Fibroblast of skin of back (primary cell): Measurements from ENCODE around the gene MIGA2.

ENCODE experiments used
- DNase-seq: peaks from one replicate; pipeline ENCODE4 v3.0.0-alpha.2; 2013

MIGA2 gene

DNA sequence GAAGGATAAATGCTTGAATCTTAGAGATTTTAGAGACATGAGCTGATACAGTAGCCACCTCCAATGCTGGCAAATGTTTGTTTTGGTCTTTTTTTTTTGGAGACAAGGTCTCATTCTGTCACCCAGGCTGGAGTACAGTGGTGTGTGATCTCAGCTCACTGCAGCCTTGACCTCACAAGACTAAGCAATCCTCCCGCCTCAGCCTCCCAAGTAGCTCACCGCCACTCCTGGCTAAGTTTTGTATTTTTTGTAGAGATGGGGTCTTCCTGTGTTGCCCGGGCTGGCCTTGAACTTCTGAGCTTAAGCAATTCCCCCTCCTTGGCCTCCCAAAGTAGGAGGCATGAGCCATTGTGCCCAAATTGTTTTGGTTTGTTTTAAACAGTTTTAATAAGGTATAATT, 37.7 kb downstream of the MIGA2 start:
- no peak for DNase-seq

DNA sequence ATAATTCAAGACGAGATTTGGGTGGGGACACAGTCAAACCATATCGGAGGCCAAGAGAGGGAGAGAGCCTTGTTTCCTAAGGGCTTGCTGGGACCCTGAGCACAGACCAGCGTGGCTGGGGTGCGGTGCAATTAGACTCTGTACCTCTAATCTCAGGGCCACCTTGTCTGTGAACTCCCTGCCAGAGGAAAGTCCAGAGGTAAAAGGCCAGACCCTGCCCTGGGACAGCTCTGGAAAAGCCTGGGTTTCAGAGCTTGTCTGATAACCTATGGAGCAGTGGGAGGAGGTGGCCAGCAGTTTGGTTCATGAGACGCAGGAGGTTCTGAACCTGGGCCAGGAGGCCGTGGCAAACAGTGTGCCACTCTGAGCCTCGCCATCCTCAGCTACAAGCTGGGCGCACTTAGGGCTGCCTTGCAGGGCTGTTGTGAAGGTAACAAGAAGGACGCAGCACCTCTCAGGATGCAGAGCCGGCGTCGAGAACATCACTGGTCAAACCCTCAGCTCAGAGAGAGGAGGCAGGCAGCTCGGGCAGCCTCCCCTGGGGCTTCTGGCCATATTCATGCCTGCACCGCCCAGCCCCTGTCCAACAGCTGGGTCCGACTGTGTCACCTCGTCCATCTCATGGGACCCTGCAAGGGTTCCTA, 39.7 kb downstream of the MIGA2 start:
- no peak for DNase-seq

DNA sequence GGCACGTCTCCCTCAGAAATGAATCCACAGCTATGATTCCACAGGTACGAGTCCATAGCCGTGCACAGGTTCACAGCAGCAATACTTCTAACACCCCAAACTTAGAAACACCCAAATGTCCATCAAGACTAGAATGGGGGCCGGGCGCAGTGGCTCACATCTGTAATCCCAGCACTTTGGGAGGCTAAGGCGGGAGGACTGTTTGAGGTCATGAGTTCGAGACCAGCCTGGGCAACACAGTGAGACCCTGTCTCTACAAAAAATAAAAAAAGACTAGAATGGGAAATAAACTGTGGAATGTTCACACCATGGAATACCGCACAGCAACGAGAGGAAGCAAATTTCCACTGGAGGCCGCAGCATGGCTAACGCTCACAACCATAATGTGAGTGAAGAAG, 40.2 kb downstream of the MIGA2 start:
- DNase-seq, result no peak

DNA sequence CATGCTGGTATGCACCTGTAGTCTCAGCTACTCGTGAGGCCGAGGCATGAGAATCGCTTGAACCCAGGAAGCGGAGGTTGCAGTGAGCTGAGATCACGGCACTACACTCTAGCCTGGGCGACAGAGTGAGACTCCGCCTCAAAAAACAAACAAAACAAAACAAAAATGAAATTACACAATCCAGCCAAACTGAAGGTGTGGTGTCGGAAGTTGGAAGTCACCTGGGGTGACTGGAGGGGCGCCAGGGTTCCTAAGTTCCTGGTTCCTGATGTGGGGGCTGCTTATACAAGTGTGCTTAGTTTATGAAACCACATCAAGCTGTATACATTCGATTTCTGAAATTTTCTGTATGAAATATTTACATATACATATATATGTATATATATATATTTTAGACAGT, 40.8 kb downstream of the MIGA2 start:
- DNase-seq, result no peak

DNA sequence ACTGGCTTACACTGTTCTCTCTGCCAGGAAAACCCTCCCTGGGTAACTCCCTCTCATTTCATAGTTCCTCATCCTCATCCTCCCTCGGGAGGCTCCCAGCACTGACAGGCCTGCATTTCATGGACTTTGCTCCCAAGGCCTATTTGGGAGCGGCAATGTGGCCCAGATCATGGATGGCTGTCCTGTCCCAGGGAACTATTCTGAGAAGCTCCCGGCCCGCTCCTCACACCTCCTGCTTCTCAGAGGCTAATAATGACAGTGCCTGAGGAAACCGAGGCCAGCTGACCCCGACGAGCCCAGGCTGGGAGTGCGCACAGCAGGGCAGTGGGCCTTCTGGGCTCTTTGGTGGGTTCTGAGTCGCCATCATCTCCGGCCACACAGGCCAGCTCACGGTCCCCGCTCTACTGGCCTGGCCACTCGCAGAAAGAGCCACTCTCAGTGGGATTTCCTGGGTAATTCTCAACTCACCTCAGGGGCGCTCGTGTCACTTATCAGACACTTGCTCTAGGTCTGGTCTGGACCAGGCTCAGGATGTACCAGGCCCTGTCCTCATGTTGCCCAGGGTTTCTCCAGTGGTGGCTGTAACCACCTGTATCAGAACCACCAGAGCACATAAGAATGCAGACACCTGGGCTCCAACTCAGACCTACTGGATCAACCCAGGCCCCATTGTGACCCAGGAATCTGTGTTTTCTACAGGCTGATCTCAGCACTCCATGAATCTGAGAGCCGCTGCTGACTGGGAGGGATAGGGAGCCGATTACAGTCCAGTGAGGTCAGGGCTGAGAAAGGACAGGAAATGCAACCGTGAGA, 42.5 kb downstream of the MIGA2 start:
- no peak for DNase-seq

DNA sequence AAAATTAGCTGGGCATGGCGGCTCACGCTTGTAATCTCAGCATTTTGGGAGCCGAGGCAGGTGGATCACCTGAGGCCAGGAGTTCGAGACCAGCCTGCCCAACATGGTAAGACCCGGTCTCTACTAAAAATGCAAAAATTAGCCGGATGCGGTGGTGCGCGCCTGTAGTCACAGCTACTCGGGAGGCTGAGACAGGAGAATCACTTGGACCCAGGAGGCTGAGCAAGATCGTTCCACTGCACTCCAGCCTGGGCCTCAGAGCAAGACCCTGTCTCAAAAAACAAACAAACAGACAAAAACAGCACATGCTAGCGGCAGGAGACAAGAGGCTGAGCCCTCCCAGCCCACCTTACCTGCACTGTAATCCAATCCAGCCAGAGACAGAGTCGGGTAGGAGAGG, 43.4 kb downstream of the MIGA2 start:
- DNase-seq, result no peak

DNA sequence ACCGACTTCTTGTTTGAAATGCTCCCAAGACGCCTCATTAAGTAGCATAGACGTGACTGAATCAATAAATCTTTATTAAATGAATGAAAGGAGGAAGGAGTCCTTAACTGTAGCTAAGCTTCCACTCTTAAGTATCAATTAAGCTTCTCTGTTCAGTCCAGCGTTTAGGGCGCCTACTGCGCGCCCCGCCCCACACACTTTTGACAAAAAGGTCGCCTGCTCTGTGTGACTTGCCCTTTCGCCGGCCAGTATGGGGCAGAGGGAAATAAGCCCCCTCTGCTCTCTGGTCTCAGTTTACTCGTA, 43.8 kb downstream of the MIGA2 start:
- no peak for DNase-seq

DNA sequence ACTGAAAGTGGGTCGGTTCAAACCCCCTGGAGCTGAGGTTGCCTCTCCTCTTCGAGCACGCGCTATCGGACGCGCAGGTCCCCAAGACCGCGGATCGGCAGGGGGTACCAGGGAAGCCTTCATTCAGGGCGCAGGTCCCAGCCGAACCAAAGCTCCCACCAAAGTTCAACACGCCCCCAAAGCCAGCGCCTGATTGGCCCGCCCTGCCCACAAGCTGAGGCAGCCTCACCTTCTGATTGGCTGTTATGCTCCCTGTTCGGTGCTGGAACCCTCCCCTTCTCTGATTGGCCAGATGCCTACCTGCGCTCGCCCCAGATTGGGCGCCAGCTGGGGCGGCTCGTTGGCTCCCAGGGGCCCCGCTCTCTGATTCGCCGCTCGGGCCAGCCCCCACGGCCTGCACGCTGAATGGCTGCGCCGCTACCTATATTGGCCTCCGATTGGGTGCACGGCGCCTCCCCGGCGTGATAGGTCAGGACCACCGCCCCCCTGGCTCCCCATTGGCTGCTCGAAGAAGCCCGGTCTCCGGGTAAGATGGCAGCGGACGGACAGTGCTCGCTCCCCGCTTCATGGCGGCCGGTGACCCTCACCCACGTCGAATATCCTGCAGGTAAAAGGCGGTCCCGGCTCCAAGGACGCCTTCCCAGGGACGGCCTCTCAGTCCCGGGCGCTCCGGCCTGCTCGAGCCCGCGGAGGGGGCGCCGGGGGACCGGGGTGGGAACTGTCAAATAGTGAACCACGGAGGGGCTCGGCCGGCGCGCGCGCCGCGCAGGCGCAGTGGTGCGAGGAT, 44.4 kb downstream of the MIGA2 start, which contains the start of gene DOLPP1:
Gene DOLPP1, plus strand, starts transcription at position 511 of the 787 bp plus-strand sequence. Its CDS starts 21 bp downstream, at position 532.
- peak; percentile 99 for DNase-seq

DNA sequence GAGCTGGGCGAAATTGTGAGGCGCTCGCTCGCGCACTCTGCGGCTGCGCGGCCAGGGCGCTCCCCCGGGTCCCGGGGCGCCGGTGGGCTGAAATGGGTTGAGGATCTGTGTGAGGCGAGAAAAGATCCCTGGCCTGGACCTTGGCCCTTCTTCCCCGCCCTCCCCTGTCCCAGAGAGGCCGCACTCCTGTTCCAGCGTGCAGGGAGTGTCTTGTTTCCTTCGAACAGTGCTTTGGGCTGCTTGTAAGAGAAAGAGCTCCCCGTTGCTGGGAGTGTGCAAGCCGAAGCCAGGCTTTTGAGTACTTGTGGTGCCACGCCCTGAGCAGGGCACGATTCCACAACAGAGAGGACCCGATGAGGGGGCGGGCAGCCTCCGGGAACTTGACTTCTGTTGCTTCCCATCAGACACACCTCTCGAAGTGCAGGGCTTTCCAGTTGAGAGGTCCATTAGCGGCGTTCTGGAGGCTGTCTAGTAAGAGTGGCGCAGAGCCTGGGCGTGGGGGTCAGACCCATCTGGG, 45.0 kb downstream of the MIGA2 start:
- DNase-seq, result no peak

DNA sequence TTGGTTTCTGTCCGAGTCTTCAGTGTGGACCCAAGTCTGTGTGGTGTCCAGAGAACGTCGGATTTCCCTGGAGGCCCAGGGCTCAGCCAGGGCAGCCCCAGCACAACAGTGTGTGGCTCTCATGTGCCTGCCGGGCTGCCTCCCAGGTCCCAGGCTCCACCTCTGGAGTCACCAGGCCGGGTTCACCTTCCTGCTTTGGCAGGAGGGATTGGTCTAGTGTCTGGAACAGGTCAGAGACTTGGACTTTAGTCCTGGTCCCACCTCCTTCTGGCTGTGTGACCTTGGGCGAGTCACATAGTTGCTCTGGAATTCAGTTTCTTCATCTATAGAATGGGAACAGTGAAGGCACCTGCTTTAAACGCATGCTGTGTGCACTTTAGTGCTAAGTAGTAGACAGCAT, 47.7 kb downstream of the MIGA2 start:
- no peak for DNase-seq

DNA sequence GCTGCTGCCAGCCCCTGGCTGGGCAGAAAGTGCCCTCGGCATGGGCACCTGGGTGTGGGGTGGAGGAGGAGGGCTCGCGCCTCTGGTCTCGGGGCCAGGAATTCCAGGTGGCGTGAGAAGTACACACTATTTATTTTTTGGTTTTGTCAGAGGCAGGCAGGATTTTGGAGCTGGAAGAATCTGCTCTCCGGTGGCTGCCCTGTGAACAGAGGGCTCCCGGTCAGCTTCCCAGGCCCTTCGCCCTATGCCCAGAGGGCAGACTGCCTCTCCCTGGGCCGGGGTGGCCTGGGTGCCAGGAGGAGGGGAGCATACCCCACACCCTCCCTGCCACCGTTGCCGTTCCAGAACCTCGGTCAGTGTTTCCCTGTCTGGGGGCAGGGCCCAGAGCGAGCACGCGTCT, 52.8 kb downstream of the MIGA2 start:
- no peak for DNase-seq

DNA sequence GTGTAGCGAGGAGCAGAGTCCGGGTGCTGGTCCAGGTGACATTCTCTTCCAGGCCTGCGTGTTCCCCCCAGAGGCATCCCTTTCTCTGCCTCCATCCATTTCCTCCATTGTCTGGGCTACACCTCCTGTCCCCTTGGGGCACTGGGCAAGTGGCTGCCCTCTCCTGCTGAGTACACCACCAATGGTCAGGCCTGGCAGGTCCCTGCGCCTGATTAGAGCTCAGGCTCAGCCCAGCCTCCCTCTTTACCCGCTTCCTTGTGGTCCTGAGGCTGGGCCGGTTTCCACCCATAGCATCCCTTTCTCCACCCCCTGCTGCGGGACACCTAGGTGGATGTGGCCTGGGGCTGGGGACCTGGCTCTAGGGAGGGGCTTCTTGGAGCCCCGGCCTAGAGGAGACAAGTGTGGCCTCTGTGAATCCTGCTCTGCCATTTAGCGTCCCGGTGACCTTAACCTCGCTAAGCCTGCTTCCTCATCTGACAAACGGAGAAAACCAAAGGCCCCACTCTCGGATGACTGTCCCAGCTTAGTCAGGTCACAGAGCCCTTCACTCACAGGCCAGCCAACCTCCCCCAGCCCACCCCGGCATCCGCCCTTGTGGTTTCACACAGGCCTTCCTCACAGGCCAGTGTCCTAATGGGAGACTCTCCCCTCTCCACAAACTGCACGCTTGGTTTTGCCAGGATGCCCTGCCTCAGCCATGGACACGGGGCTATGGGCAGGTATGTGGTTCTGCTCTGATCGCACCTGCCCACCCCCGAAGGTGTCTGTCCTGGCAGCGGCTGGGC, 57.4 kb downstream of the MIGA2 start:
- no peak for DNase-seq

DNA sequence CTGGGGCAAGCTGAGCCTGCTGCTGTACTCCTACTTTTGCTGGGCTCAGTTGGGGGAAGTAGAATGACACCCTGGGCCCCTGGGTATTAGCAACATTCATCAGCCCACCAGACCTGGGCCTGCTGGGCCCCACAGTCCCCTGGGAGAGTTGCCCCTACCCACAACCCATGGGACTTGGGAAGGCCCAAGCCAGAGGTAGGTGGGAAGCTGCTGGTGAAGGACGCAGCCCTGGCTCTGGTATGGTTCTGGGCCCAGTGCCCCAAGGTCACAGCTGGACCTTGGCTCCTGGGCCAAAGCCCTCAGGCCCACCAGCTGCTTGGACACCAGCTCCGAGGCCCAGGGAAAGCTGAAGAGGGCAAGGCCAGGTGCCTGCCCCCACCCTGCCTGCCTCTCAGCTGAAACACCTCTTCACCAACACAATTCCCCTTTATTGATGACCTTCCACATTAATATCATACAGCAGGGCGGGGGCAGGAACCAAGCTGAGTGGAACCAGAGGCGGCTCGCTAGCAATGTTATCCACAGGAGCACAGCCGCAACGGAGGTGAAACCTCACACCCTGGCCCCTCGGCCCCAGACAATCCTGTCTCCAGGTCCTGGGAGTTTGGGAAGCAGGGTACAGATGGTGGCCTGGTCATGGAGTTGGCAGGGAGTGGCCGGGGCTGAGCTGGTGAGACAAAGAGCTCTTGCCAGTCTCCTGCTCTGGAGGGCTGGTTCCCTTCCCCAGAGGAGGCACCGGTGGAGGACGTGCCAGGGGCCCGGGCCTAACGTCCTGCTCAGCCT, 58.2 kb downstream of the MIGA2 start:
- no peak for DNase-seq

DNA sequence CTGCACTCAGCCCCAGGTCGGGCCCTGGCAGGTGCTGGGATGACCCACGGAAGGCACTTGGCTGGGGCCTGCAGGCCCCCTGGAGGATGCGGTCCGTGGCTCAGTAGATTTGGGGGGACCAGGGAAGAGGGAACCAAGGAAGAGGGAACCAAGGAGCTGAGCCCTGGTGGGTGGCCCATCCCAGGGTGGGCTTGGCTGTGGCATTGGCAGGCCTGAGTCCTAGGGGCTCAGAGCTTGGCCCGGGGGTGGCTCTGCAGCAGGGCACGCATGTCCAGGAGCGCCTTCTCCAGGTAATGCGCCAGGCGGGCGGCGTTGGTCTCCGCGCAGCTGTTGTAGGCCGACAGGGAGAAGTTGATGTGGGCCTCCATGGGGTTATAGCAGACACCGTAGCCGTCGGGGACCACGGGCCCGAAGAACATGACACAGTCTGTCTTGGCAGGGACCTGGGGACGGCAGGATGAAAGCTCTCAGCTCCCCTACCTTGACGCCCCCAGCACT, 58.8 kb downstream of the MIGA2 start:
- DNase-seq, result no peak

DNA sequence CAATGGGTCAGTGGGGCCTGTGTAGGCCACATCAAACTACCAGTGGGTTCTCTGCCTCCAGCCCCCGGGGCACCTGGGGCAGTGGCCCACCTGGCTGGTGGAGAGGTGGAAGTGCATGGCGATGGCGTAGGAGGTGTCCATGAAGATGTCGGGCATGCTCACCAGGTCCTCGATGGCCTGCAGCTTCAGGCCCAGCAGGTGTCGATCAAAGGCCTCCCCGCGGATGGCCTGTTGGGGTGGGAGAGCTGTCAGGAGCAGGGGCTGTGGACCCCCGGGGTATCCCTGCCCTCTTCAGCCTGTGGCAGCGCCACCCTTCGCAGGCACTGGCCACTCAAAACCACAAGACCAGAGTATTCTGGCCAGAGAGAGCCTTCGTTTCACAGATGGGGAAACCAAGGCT, 59.5 kb downstream of the MIGA2 start:
- DNase-seq, result no peak

DNA sequence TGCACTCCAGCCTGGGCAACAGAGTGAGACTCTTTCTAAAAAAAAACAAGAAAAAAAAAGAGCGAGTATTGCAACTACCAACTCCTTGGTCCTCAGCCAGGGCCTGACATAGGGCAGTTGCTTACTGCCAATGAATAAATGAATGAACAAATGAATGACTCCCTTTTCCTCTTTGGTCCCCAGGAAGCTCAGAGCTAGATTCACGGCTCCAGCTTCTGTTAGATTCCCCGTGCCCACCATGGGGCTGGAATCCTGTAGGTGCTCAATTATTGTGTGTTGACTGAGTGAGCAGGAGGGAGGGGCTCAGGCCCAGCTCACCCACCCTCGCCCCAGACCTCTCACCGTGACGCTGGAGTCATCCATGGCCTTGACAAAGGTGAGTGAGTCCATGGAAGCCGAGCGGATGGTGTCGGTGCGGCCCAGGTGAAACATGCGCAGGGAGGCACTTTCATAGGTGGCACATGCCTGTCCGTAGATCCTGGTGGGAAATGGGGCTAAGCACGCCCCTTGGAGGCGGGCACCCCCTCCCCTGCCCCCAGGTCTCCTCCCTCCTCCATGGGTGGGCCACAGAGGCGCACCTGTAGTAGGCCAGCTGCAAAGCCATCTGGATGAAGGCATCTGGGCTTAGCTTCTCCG, 61.4 kb downstream of the MIGA2 start:
- DNase-seq, result no peak

DNA sequence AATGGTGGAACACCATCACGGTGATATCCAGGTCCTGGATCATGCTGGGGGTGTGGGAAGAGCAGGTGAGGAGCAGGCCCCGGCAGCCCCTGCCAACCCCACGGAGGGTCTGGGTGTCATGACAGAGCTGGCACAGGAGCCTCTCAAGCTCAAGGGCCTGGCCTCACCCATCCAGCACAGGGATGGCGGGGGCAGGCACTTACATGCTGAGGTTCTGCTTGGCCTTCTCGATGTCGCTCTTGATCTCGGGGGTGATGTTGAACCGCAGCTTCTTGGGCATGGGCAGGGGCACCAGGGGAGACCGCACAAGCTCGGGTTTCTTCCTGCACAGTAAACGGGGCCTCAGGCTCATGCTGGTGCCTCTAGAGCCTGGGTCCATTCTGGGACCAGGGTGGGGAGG, 61.9 kb downstream of the MIGA2 start:
- DNase-seq, result no peak

DNA sequence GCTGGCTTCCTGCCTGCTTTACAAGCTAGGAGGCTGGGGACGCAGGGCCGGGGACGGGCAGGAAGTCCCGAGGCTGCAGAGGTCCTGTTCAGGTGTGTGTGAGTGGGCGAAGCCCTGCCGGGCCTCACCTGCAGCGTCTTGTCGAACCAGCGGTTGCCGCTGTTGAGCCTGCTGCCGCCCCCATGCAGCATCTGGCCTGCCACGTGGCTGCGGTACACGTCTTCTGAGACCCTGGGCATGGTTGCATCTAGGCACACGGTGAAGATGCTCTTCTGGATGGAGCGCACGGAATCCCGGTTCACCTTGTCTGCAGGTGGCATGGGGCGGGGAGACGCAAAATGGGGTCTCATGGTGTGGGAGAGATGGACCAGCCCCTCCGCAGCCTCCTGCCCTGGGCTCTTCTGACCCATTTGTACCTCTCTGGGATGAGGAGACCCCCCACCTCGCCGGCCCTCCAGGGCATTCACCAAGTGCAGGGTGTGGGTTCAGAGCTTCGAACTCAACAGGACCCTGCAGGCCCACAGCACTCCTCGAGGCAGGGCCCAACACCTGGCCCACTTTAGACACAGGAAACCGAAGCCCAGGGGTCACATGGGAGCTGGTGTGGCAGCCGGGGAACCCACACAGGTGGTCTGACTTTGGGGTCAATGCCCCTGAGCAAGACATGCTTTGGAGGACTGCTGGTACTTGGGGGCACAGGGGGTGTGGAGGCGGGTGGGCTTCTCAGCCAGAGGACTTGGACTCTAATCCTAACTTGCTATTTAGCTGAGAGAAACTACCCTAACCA, 64.2 kb downstream of the MIGA2 start:
- no peak for DNase-seq

DNA sequence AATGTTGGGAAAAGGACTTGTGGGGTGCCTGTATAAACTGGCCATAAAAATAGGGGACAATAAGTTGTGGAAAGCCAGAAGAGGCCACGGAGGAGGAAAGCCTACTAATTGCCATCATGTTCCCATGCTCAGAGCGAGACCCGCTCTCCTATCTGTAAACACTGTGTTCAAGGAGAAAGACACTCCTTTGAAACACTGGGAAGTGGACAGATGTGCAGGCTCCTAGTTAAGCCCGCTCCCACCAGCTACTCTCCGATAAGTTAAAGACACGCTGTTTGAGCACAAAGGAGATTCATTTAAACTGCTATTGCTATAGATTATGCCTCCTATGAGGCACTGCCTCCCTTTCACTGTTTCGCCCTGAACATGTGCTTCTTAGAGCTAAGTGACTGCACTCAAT, 64.9 kb downstream of the MIGA2 start:
- DNase-seq, result no peak

DNA sequence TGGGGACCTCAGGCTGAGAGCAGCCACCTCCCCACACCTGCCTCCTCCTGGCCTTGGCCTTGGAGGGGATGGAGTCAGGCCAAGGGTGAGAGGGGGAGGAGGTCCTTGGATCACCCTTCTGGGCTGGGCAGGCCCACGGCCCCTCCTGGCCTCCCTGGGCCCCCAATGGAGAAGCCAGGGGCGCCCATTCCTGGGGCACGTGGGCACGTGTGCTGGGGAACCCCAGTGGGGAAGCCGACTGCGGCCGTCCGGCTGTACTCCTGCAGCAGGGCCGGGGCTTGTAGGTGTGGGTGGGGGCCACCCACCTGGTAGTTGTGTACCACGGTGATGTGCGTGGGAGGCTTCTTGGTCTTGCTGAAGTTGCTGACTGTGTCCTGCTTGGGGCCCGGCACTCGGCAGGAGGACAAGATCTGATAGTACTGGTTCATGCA, 65.7 kb downstream of the MIGA2 start:
- no peak for DNase-seq
